HL-60/S4 (cell line): ENCODE measurements around the gene NPR3.

Experiments used
- in situ Hi-C: fragments of 300-500 bp; cut with MboI; formaldehyde crosslinking; loops from 2 replicates; pipeline ENCODE4 v1.14.3; 2022; ENCODE audit warnings: low sequenced_read_pairs

The NPR3 gene, protein sequence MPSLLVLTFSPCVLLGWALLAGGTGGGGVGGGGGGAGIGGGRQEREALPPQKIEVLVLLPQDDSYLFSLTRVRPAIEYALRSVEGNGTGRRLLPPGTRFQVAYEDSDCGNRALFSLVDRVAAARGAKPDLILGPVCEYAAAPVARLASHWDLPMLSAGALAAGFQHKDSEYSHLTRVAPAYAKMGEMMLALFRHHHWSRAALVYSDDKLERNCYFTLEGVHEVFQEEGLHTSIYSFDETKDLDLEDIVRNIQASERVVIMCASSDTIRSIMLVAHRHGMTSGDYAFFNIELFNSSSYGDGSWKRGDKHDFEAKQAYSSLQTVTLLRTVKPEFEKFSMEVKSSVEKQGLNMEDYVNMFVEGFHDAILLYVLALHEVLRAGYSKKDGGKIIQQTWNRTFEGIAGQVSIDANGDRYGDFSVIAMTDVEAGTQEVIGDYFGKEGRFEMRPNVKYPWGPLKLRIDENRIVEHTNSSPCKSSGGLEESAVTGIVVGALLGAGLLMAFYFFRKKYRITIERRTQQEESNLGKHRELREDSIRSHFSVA

DNA sequence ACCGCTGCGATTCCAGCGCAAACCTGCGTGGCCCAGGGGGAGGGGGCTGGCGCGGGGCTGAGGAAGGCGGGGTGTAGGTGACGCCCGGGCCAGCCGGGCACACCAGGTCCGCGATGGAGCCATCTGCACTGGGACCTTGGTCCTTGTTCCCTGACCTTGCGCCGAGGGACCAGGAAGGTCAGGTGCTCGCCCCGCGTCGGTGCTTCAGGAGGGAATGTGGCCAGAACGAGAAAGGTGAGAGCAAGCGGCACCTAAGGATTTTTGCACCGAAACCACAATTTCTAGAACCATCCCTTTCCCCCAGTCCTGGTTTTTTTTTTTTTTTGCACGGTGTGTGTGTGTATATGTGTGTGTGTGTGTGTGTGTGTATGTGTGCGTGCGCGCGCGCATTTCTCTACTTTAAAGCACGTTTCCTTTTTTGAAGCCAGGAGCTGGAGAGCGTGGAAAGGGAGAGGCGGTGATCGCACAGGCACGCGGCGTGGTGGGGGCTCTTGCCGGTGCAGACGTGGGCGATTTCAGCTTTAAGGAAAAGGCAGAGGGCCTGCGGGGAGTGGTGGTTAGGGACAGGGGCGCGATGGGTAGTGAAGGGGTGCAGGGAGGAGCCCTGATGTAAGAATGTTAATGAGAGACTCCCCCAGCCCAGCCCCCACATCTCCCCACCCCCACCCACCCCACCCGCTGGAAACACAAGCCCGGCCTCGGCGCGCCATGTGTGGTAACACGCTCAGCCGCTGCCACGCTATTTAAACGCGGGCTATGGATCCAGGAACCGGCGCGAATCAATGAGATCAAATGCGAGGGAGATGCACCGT is at the start of gene NPR3:
NPR3 (plus strand) TSS at position 772 of the 812 bp plus-strand sequence. CDS start 456 bp downstream, outside the sequence.
- in situ Hi-C loops: no loop called here

DNA sequence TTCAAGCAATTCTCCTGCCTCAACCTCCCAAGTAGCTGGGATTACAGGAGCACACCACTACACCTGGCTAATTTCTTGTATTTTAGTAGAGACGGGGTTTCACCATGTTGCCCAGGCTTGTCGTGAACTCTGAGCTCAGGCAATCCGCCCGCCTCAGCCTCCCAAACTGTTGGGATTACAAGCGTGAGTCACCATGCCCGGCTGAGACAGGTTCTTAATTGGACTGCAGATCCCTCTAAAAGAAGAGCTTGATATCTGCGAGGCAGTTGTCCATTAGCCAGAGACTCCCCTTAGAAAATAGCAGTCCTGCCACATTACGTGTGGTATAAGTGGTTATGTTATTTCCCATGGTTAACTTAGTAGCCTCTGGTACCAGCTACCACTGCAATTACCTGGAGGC is 46.6 kb upstream of the NPR3 start:
- in situ Hi-C loops: no loop called here

DNA sequence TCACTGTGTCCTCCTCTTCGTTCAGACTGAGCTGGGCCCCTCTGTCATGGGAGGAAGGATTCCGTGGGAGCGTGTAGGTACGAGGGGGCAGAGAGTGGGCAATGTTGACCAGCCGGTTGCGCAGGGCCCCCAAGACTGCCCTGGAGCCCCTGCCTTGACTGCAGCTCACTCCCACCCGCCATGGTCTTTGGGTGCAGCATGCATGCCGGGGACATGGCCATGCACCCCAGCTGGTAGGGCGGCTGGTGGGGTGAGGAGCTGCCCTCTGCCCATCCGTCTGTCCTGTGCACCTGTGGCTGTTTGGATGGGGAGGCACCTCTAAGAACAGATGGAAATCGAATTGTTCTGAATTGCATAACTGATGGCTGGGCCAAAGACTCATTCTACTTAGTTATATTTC is 42.6 kb upstream of the NPR3 start:
- in situ Hi-C loops: no loop called here

DNA sequence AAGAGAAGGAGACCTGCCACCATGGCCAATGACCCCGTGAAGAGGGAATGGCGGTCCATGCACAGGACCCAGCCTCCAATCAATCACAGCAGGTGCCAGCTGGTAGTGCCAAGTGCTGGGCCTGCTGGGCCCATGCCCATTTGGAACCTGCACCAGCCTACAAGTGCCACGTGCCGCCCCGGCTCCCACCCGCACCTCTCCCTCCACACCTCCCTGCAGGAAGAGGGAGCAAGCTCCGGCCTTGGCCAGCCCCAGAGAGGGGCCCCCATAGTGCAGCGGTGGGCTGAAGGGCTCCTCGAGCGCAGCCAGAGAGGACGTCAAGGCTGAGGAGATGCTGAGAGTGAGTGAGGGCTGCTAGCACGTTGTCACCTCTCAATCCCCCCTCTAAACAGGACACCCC is 37.8 kb upstream of the NPR3 start:
- in situ Hi-C loops: no loop called here

DNA sequence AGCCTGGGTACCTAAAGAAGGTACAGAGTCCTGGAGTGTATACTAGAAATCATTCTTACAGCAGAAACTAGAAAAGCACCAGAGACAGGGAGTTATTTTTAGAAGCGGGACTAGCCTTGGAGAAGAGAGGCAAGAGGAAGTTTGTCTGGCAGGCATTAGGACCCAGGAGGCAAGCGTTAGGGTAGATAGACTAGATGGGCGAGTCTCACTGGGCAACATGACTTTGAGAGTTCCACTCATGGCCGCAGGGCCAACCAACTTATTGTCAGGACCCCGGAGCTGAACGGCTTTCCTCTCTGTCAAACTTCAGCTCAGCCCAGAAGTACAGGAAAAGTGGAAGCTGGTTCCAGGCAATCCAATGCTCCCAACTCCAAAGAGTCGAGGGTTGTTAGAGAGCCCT is 34.1 kb upstream of the NPR3 start:
- in situ Hi-C loops: no loop called here

DNA sequence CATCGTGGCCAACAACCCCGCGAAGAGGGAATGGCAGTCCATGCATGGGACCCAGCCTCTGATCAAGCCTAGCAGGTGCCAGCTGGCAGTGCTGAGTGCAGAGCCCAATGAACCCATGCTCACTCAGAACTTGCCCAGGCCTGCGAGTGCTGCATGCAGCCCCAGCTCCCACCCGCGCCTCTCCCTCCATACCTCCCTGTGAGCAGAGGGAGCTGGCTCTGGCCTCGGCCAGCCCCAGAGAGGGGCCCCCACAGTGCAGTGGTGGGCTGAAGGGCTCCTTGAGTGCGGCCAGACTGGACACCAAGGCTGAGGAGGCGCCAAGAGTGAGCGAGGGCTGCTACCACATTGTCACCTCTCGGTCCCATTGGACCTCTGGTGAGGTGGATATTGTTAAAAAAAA is 32.6 kb upstream of the NPR3 start:
- in situ Hi-C loops: no loop called here

DNA sequence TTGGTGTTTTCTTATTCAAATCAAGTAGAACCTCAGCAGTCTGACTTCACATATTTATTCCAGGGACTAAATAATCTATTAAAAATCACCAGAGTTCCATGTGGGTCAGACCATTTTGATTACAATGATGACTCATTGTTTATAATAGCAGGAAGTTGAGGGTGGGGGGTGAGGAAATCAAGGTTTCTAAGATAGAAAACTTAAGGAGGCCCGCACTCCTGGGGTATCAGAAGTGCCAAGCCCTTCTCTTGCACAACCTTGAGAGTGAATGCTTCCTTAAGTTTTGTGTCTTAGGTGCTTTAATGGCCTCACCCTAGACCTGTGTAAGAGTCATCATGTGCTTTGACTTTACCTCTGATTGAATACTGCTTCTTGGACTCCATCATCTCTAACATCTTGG is 31.9 kb upstream of the NPR3 start:
- in situ Hi-C loops: no loop called here

DNA sequence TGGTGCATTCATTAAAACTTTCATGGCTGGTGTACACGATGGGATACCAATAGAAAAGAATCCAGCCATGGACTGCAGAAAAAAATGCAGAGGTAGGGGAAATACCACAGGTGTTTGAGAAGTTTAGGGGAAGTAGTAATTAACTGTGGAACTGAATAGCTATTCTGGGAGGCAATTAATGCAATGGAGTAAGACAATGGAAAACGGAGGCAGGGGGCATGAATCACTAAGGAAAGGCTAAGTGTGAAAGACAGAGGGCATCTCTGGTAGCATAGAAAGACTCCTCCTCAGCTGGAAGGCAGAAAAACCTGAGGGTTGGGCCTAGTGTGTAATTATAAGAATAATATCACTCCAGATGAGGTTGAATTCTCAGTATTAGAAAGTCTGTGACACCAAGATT is 30.9 kb upstream of the NPR3 start:
- in situ Hi-C loops: no loop called here

DNA sequence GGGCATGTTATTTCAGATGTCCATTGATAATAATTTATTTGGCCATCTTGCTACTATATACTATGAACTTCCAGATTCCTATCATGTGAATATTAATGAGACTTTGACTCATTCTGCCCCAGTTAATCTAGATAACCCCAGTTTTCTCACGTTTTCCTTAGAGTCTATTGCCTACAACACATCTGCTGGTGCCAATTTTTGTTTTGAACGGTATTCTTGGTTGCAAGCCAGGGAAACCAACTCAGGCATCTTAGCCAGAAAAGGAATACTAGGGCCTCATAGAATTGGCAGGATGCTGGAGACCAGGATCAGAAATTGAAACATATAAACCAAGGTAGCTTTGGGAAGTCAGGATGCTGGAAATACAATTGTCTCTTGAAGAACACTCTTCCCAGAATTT is 28.0 kb upstream of the NPR3 start:
- in situ Hi-C loops: no loop called here

DNA sequence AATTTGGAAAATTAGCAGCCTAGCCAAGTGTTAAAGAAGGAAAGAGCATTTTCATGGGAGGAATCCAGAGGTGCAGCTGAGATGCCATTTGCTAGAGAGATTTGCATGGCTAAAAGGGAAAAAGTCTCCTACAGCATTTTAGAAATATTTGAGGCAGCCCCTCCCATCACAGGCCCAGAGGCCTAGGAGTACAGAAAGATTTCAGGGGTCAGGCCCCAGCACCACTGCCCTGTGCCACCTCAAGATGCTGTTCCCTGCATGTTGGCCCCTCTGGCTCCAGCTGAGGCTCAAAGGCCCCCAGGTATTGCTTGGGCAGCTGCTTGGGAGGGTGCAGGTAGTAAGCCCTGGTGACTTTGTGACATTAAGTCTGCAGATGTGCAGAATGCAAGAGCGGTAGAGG is 26.9 kb upstream of the NPR3 start:
- in situ Hi-C loops: no loop called here

DNA sequence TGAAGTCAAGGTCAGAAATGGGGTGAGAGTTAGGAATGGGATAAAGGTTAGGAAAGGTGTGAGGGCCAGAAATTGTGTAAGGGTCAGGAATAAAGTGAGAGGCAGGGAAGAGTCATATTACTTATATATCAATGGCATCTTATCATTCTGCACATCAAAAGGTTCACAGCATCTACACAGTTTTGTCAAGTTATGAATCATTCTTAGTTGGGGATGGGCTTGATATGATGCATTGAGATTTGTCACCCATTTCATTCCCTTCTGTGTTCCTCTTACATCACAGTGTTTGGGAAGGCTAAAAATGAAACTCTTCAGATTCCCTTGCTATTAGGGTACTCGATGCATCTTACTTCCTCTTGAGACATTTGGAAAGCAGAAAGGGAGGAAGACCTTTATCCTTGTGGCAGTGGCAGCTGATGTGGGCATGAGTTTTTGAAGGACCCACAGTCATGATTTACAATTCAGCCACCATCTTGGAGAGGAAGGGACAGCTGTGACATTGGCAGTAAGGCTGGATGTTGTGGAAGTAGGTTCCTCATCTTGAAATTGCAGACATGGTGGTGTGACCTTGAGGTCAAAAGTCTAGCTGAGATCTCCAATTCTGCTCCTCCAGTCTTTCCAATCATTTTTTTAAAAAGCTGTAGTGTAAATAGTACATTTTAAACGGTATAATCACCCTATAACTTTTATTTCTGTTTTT is 24.2 kb upstream of the NPR3 start:
- in situ Hi-C loops: no loop called here

DNA sequence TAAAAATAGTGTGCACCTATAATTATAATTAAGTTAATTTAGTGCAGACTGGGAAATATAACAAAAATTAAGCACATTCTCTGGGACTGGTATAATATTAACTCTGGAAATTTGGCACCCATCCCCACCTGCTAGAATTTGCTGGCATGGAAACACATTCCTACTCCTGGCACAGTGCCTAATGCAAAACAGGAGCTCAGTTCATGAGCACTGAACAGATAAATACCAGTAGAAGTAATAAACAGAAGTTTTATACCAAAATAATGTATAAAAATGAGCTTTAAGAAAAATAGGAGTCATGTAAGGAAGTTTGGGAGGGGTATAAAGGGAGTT is 23.7 kb upstream of the NPR3 start:
- in situ Hi-C loops: no loop called here

DNA sequence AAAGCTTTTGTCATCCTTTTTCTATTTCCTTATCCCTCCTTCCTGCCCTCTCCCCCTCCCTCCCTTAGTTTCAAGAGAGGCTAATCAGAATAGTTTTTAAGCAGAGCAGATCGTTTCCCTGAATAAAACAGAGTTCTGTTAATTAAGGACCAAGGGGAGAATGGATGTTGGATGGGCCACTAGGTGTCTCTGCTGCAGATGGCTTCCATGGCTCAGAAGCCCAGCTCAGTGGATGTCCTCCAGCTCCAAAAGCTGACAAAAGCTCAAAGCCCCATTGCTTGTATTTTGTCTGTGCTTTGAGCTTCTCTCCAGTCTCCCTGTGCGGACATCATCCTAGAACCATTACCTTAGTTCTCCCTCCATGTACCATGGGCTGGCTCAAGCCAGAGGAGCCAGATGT is 21.0 kb upstream of the NPR3 start:
- in situ Hi-C loops: no loop called here

DNA sequence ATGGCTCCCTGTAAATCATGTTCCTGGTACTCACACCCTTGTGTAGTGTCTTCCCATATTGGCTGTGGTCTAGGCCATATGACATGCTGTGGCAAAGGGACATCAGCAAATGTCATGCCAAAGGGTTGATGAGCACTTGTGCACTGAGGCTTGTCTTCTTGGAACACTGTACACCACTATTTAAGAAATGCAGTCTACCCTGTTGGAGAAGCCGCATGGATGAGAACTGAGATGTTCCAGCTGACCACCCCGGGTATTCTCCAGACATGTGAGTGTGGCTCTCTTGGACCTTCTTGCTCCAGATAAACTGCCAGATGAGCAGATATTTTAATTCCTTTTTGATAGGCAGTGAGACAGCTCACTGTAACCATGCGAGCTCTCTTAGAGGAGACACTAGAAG is 20.5 kb upstream of the NPR3 start:
- in situ Hi-C loops: no loop called here

DNA sequence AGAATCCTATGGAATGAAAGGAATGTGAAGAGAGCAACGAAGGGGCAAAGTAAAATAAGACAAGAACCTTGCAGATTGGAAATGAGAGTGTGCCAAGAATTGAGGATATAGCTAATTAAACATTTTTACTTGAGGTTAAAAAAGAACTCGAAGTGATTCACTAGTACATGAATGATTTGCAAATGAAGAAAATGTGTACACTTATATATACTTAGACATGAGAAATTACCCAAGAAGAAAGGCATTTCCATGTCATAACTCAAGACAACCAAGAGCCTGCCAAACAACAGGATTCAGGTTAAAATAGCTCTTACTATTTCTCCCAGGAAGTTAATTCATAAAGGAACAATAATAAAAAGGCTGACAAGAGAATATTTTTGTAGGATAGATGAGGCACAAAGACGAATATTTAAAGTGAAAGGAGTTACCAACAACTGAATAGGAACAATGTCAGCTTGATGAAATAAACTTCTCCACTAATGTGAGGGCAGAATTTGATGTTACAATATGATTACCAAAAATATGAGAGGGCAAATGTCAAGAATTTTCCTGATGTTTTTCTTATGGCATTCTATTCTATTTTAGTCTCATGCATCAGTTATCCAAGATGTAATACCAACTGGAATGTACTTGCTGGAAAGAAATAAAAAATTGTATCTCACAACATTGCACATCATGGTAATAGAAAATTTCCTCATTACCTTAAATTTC is 18.9 kb upstream of the NPR3 start:
- in situ Hi-C loops: no loop called here

DNA sequence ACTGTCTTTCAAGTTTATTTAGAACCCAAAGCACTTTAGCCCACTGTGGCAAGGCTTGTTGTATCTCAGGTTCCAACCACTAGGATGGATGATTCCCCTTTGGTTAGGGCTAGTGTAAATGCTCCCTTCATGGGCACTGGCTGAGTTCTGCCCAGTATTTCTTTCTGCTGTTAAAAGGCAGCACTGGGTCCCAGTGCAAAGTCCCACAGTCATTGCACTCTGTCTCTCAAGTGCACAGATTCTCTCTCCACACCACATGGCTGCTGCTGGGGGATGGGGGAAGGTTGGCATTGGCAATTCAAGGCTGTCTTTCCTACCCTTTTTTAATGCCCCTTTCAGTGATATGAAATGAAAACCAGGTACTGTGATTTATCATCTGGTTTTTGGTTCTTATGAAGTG is 7.2 kb upstream of the NPR3 start:
- in situ Hi-C loops: no loop called here

DNA sequence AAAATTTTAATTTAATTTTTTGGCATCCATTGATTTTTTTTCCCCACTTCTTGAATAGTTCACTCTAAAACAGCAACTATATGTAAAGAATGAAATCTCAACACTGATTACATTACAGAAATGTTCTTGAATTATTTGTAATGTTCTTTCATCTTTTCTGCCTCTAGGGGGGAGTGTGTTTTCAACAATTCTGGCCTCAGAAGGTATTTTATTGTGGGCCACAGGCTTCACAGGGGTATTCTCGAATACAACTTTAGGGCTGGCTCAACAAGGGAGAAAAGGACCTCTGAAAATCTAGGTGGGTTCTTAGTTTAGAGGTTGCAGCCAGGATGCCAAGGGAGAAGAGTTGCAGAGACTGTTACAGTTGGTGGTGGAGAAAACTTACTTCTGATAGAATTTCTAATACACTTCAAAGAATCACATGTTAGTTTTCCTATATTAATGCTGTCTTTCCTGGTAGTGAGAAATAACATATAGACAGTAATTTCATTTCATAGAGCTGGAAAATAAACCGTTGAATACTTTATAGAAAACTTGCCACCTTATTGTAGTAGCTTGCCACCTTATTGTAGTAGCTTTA is 3.6 kb upstream of the NPR3 start:
- in situ Hi-C loops: no loop called here

DNA sequence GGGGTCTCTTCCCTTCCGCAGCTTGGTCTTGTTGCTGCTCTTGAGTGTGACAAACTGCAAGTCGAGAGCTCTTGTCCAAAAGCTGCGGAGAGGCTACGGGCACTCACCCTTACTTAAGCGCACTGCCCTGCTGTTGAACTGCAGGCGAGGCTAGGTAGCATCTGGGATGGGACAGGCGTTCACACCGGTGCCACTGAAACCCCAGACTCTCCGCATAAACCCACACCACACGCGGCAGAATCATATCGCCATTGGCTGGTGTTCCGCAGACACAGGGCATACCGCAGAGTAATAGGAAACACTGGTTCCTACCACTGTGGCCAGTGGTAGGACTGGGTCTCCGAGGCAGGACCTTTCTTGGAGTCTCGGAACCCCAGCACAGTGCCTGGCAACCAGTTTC is 2.2 kb upstream of the NPR3 start:
- in situ Hi-C loops: no loop called here

DNA sequence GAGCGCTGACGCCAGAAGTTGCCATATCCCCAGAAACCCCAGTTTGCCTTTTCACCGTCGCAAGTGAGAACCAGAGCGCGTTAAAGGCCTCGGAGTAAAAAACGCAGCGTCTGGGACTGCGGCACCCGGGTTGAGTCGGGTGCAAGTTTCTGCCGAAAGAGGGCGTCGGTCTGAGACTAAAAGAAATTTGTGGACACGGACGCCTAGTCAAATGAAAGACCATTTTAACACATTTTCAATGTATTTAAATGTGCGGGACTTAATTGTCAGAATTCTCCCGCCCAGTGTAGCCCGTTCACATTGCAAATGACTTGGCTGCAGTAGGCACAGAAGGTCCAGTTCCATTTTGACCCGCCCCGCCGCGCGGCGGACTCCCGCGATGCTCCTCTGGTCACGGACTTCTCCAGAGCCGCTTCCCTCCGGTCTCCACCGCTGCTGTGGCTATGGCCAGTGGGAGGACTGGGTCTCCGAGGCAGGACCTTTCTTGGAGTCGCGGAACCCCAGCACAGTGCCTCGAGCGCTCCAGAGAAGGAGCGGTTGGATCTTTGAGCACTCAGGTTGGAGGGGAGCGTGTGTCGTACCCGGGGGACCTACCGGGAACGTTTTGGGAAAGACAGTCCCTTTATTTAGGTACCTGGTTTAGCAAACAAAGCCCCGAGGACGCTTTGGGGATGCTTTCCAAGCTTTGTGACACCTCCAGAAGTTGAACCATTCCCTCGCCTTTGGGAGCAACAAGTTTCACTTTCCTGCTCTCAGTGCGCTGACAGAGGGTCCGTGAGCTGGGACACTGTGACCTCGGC is 1.2 kb upstream of the NPR3 start:
- in situ Hi-C loops: no loop called here

DNA sequence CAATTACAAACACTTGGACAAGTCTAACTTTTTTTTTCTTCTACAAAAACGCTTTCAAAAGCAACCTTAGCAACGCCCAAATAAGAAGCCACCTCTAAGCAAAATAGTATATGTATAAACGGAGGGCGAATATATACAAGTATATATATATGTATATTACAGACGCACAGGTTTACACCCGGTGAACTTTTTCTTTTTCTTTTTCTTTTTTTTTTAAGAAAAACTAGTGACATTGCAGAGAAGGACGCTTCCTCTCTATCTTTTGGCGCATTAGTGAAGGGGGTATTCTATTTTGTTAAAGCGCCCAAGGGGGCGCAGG is 200 bp downstream of the NPR3 start:
- in situ Hi-C loops: no loop called here
